ENCODE results near the gene NSMCE1.

- TF ChIP-seq CTCF (IDR thresholded peaks at IDR 0.05) (no peak), EZH2 (IDR thresholded peaks at IDR 0.05; ENCODE audit: borderline replicate concordance, insufficient read depth, low read depth, low read length, poor library complexity, severe bottlenecking) (no peak)
Observed at GRCh38 chr16:27231692-27232060, 36.9 kb downstream of the NSMCE1 start.

Data from B cell (primary cell).